NCI-H146 treated with DMSO at 0.1 percent for 48 hours (cell line): ENCODE measurements around the gene MBTPS1.

Experiments used
- DNase-seq: peaks from one replicate; lab custom pipeline; 2025; ENCODE audit not compliant: unreplicated experiment; lab: John Stamatoyannopoulos, UW

MBTPS1 gene

GRCh38 chr16:84040226-84040822 is 76.4 kb downstream of the MBTPS1 start:
- no peak for DNase-seq

DNA sequence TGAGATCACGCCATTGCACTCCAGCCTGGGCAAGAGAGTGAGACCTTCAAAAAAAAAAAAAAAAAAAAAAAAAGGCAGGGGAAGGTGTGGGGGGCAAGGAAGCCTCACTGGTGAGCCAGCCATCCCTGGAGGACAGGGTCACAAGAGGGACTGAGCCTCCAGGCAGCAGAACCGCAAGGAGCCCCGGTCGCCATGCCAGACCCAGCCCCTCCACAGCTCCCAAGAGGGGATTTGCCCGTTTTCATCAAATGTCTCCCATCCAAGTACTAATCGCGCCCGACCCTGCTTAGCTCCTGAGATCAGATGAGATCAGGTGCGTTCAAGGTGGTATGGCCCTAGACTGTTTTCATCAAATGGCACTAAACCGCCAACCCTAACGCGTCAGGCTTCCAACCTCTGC is 77.0 kb downstream of the MBTPS1 start:
- DNase-seq, result no peak

DNA sequence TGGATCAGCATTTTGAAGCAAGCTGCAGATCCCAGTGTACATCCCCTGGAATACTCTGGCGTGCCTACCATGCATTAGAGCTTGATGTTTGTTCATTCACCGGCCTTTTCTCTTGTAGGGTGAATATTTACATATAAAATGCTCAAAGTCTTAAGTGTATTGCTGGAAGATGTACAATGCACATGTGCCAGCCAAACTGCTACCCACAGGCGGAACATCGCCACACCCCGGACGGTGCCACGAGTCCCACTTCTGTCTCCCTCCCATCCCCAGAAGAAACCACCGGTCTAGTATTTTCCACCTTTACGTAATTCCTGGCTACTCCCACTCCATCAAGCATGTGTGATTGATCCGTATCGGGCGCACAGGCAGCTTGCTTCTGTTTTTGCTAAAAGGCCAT is 78.3 kb downstream of the MBTPS1 start:
- DNase-seq, result no peak

- DNase-seq, result no peak
Measured at GRCh38 chr16:84036982-84037425, 79.7 kb downstream of the MBTPS1 start.

GRCh38 chr16:84036131-84036530 is 80.6 kb downstream of the MBTPS1 start:
- DNase-seq, result no peak

DNA sequence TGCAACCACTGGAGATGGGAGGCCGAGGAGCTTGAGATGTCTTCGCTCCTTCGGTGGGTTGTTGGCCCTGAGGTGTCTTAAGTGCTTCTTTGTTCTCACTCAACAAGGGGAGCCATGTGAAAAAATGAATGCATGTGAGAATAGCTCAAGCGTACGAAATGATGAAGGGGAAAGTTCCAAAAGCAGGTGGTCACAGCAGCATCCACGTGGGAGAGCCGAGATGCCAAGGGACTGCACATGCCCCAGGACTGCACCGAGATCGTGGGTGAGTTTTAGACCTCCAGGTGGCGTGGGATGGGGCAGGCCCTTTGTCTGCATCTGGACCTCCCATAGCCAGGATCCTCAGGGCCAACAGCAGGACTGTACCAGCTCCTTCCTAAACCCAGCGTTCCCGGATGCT is 82.2 kb downstream of the MBTPS1 start:
- DNase-seq, result no peak

DNA sequence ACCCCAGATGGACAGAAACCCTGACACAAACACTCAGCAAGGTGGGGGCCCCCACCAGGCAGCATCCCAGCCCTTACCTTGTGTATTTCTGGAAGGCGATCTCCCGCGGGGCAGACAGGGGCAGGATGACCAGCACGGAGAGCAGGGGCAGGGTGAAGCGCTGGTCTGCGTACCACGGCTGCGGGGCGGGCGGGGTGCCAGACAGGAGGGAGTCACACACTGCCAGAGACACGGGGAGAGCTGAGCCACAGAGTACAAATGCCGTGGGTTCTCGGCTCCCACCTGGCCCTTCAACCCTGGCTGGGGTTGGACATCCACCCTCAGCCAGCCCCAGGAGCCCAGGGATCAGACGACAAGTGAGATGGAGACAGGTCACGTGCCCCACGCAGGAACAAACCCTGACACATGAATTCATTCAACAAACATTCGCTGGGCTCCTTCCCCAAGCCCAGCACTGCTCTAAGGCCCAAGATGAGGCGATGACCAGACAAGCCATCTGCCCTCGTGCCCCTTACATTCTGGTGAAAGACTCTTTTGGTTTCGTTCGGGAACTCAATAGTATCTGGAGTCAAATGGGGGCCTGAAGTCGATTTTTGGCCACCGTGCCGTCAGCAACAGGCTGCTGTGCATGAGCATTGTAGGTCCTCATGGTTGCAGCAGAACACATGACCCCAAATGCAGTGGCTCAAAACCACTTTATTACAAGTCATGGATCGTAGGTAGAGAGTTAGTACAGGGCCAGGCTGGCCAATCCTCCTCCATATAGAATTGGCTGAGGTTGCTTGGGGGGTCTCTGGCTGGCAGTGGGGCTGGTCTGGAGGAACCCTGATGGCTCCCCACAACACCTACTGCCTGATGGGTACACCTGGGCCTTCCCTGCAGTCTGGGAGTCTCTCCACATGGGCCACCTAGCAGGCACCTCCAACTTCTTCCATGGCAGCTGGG is 83.2 kb downstream of the MBTPS1 start:
- no peak for DNase-seq

DNA sequence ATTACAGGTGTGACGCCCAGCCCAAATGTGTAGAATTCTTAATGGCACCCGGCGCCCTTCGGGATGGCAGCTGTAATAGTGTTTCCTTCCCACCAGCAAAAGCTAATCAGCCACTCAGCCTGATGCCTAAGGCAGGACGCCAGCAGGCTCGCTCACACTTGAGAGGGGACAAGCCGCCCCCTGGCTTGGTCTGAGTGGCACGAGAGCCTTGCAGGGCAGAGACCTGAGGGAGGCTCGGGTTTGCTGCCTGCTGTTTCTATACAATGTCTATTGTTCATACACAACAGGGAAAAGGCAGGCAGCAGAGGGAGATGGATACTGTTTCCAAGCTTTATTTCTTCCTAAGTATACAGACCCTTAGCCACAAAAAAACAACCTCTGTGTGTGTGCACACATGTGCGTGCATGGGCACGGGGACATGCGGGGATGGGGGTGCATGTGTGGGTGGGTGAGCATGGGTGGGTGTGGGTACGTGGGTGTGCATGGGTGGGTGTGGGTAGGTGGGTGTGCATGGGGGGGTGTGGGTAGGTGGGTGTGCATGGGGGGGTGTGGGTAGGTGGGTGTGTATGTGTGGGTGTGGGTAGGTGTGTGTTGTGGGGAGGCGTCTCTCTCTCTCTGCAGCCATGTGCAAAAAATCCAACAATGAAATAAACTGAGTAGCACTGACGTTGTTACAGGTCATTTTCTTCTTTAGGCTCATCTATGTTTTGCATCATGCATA is 84.1 kb downstream of the MBTPS1 start:
- DNase-seq, result peak; percentile 27

- DNase-seq, result no peak
Measured at GRCh38 chr16:84031556-84031955, 85.2 kb downstream of the MBTPS1 start.

GRCh38 chr16:84029297-84030047 is 87.3 kb downstream of the MBTPS1 start:
- DNase-seq, result no peak

DNA sequence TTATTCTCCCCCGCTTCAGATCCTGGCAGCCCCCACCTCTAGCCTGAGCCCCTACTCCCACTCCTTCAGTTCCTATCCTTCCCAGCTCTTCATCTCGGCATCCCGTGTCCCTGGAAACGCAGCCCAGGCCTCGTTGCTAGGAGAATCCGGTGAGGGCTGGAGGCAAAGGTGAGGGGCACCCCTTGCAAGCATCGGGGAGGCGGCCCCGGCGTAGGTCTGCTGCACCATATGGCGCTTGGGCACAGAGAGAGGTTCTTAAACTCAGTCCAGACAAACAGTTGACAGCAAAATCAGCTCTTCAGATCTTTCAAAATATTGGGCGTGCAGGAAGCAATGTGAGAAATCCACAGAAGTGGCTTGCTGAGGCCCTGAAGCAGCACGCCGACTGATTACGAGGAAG is 89.1 kb downstream of the MBTPS1 start:
- no peak for DNase-seq

DNA sequence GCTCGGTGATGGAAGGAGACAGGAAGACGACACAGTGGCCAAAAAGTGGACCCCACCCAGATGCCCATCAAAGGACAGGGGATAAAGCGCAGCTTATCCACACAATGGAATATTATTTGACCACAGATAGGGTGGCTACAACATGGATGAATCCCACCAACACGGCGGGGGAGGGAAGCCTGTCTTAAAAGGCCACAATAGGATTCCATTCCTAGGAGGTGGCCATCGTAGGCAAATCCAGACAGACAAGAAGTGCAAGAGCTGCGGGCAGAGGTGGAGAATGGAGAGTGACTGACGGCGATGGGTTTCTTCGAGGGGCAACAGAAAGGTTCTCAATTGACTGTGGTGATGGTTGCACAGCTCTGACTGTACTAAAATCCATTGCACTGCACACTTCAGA is 90.1 kb downstream of the MBTPS1 start:
- no peak for DNase-seq

GRCh38 chr16:84024854-84025253 is 91.9 kb downstream of the MBTPS1 start:
- DNase-seq, result no peak

DNA sequence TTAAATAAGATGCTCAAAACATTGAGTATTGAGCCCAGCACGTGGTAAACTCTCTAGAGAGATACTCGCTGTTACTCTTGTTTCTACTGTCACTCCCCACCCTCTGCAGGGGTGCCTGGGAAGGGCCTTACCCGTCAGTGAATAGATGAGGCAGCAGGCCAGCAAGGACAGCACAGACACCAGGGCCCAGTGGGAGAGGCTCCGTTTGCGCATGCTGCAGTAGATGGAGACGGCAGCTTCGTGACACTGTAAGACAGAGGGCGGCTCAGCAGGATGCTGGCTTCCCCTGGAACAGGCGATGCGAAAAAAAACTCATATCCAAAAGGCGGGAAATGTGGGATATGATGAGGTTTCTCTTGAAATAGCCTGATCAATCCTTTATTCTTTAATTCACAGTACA is 94.1 kb downstream of the MBTPS1 start:
- DNase-seq, result no peak

DNA sequence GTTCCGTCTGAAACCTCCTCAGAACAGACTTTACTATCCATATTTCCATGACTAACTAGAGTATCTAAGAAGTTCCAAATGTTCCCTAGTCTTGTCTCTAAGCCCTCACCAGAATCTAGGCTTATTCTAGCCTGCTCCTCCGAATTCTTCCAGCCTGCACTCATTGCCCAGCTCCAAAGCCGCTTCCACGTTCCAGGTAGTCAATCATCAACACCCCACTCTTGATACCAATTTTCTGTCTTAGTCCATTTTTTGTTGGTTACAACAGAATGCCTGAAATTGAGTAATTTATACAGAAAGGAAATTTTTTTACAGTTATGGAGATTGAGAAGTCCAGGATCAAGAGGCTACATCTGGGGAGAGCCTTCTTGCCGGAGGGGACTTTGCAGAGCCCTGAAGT is 95.3 kb downstream of the MBTPS1 start:
- DNase-seq, result no peak

GRCh38 chr16:84020353-84020752 is 96.4 kb downstream of the MBTPS1 start:
- DNase-seq, result no peak

DNA sequence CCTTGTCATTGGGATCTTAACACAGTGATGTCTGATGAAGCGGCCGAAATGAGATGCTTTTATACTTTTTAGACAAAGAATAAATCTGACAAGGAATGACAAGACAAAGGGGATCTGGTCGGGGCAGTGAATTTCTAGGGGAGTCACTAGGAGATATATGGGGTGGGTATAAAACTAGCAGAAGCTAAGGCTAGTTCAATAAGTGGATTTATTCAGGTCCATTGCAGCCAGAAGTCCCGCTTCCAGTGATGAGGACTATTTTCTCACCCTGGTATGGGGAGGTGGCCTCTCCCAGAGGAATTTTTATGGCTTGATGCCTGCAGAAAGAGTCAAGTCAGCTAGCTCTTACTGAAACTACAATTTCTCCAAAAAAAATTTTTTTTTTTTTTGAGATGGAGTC is 98.0 kb downstream of the MBTPS1 start:
- DNase-seq, result no peak

DNA sequence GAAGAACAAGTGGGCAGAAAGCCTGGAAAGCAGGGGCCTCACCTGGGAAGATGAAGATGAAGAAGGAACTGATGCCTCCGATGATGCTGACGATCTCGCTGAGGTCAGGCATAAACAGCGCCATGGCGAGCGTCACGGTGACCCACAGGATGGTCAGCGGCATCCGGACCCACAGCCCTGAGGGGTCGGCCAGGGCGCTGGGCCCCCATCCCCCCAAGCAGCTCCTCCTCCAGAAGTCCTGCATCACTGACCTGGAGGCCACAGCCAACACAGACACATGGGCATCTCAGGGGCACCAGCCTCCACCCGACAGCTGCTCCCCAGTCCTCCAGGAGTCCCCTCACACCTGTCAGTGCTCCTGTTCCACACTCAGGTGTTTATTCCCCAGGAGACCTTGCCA is 100.3 kb downstream of the MBTPS1 start:
- DNase-seq, result no peak

- no peak for DNase-seq
Measured at GRCh38 chr16:84015399-84015798, 101.3 kb downstream of the MBTPS1 start.

DNA sequence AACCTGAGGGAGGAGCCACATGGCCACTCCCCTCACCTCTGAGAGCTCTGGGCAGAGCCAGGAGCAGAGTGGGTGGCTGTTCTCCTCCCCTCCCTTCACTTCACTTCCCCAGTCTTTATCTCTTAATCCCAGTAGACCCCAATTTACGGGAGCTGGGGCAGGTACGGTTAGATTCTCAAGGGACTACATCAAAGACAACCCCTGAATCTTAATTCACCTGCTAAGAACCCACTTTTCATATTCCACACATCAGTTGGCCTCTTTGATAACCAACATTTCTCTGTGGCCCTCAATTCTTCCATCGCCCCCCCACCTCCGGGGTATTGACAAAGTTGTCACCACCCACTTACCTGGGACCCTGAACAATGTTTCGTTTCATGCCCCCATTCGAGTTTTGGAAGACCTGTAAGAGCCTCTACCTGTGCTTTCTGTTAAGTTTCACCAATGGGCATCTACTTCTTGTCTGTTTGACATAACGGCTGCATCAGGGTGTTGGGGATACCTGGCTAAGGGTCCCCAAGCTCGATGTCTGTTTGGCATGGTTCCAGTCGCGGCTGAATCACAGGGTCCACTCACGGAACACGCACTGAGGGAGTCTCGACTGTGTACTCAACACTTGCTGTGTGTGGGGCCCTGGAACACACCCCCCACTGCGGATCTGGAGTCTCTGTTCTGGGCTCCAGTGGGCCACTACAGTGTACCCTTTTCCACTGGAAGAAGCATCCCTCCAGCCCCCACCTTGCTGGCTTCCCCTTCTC is 102.0 kb downstream of the MBTPS1 start:
- DNase-seq, result no peak
